ENCODE data around the gene AMACR. TPM values are rescaled to one million over a fixed set of nuclear protein-coding genes. Genes with fewer than 3 reads are reported as not detected.

The AMACR gene
- total RNA-seq, 1 donor from 2014 or later, result 29.3 TPM

GRCh38 chr5:33941090-33941489 lies 66.8 kb downstream of the AMACR start:
- H3K36me3 Mint-ChIP-seq (ENCODE audit: low read depth, unreplicated experiment), result no peaks in the 10 kb centered on the region
- peaks cover 19% of the 10 kb centered on the region for H3K4me1 Mint-ChIP-seq (ENCODE audit: unreplicated experiment)
- H3K9me3 Mint-ChIP-seq (ENCODE audit: unreplicated experiment), result no peaks in the 10 kb centered on the region
- peaks cover 3% of the 10 kb centered on the region for H3K27me3 Mint-ChIP-seq (ENCODE audit: unreplicated experiment)
- TF ChIP-seq, protein P1, sequence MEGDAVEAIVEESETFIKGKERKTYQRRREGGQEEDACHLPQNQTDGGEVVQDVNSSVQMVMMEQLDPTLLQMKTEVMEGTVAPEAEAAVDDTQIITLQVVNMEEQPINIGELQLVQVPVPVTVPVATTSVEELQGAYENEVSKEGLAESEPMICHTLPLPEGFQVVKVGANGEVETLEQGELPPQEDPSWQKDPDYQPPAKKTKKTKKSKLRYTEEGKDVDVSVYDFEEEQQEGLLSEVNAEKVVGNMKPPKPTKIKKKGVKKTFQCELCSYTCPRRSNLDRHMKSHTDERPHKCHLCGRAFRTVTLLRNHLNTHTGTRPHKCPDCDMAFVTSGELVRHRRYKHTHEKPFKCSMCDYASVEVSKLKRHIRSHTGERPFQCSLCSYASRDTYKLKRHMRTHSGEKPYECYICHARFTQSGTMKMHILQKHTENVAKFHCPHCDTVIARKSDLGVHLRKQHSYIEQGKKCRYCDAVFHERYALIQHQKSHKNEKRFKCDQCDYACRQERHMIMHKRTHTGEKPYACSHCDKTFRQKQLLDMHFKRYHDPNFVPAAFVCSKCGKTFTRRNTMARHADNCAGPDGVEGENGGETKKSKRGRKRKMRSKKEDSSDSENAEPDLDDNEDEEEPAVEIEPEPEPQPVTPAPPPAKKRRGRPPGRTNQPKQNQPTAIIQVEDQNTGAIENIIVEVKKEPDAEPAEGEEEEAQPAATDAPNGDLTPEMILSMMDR (IDR thresholded peaks at IDR 0.05; ENCODE audit: unreplicated experiment), result no peak
- H3K4me3 Mint-ChIP-seq (ENCODE audit: unreplicated experiment), result no peak overlapping the region
- peak overlapping the region; percentile 85 for H3K27ac Mint-ChIP-seq (ENCODE audit: unreplicated experiment)
- DNase-seq (ENCODE audit: low spot score), result no peak

GRCh38 chr5:33939556-33940262 lies 68.1 kb downstream of the AMACR start:
- no peak for DNase-seq (ENCODE audit: low spot score)
- TF ChIP-seq, protein P1 (IDR thresholded peaks at IDR 0.05; ENCODE audit: unreplicated experiment), result no peak
- no peak overlapping the region for H3K27ac Mint-ChIP-seq (ENCODE audit: unreplicated experiment)
- peaks cover 22% of the 10 kb centered on the region for H3K4me1 Mint-ChIP-seq (ENCODE audit: unreplicated experiment)
- peaks cover 4% of the 10 kb centered on the region for H3K36me3 Mint-ChIP-seq (ENCODE audit: low read depth, unreplicated experiment)
- no peaks in the 10 kb centered on the region for H3K9me3 Mint-ChIP-seq (ENCODE audit: unreplicated experiment)
- no peak overlapping the region for H3K4me3 Mint-ChIP-seq (ENCODE audit: unreplicated experiment)
- peaks cover 8% of the 10 kb centered on the region for H3K27me3 Mint-ChIP-seq (ENCODE audit: unreplicated experiment)

GRCh38 chr5:33938881-33939280 lies 69.0 kb downstream of the AMACR start:
- DNase-seq (ENCODE audit: low spot score), result no peak
- Mint-ChIP-seq H3K36me3 (ENCODE audit: low read depth, unreplicated experiment) (peaks cover 4% of the 10 kb centered on the region), H3K4me1 (ENCODE audit: unreplicated experiment) (peaks cover 22% of the 10 kb centered on the region), H3K27ac (ENCODE audit: unreplicated experiment) (no peak overlapping the region), H3K9me3 (ENCODE audit: unreplicated experiment) (no peaks in the 10 kb centered on the region), H3K4me3 (ENCODE audit: unreplicated experiment) (no peak overlapping the region), H3K27me3 (ENCODE audit: unreplicated experiment) (peaks cover 11% of the 10 kb centered on the region)
- TF ChIP-seq, protein P1 (IDR thresholded peaks at IDR 0.05; ENCODE audit: unreplicated experiment), result no peak

DNA sequence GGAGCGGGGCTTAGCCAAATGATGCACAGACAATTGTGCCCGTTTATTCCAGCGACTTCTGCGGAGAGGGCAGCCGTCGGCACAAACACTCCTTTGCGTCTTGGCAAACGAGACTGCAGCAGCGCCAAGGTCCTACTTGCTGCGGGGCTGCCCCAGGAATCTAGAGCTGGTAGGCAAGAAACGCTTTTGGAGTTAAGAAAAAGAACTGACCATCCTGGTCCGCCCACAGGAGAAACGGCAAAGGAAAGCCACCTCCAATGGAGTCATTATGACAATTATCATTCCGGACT lies 69.4 kb downstream of the AMACR start:
- DNase-seq (ENCODE audit: low spot score), result no peak
- Mint-ChIP-seq H3K4me1 (ENCODE audit: unreplicated experiment) (peaks cover 22% of the 10 kb centered on the region), H3K27me3 (ENCODE audit: unreplicated experiment) (peaks cover 11% of the 10 kb centered on the region)

More for the DNA sequence above, 69.4 kb downstream of the AMACR start:
- H3K27ac Mint-ChIP-seq (ENCODE audit: unreplicated experiment), result no peak overlapping the region
- TF ChIP-seq, protein P1 (IDR thresholded peaks at IDR 0.05; ENCODE audit: unreplicated experiment), result no peak
- peaks cover 4% of the 10 kb centered on the region for H3K36me3 Mint-ChIP-seq (ENCODE audit: low read depth, unreplicated experiment)
- no peak overlapping the region for H3K4me3 Mint-ChIP-seq (ENCODE audit: unreplicated experiment)
- no peaks in the 10 kb centered on the region for H3K9me3 Mint-ChIP-seq (ENCODE audit: unreplicated experiment)
